A673 (cell line): Measurements from ENCODE around the gene SLCO6A1. TPM values are rescaled to one million over a fixed set of nuclear protein-coding genes. Genes with fewer than 3 reads are reported as not detected.

Experiments used
- BruUV-seq: library from RNA; stranded (reverse); fragments of 400-500 nt; replicated peaks from 2 replicates; lab custom pipeline; 2021; lab: Mats Ljungman, UMichigan
- CTCF ChIA-PET: fragments of 300-600 bp; sonication (Branson Sonifier 250); formaldehyde crosslinking; loops from one replicate; lab custom pipeline; 2022; ENCODE audit warnings: antibody characterized with exemption; lab: Charles Lee
- POLR2A ChIA-PET: fragments of 300-600 bp; sonication (Branson Sonifier 250); formaldehyde crosslinking; loops from one replicate; lab custom pipeline; 2022; ENCODE audit warnings: antibody characterized with exemption; ENCODE audit not compliant: low non-redundant PET; lab: Charles Lee
- DNase-seq: peaks from one replicate; pipeline ENCODE4 v3.0.0-alpha.2; 2015; ENCODE audit warnings: low spot score
- H3K27ac ChIP-seq: fragments of 200-600 bp; sonication (generic); 2 replicates; pipeline ENCODE4 v1.5.1; 2016; ENCODE audit warnings: mixed run types, low read depth, mild to moderate bottlenecking, mixed read lengths, antibody characterized with exemption, low read length; ENCODE audit not compliant: poor library complexity, severe bottlenecking
- H3K27me3 ChIP-seq: fragments of 200-600 bp; sonication (generic); replicated peaks from 2 replicates; pipeline ENCODE4 v1.6.1; 2017; ENCODE audit warnings: mixed run types, low read depth, mild to moderate bottlenecking, mixed read lengths, antibody characterized with exemption, low read length; ENCODE audit not compliant: insufficient read depth, poor library complexity
- H3K36me3 ChIP-seq: fragments of 200-600 bp; sonication (generic); 2 replicates; pipeline ENCODE4 v1.6.1; 2016; ENCODE audit warnings: mixed run types, mild to moderate bottlenecking, mixed read lengths, antibody characterized with exemption, low read length; ENCODE audit not compliant: insufficient read depth, poor library complexity, severe bottlenecking
- H3K4me1 ChIP-seq: fragments of 200-600 bp; sonication (generic); 2 replicates; pipeline ENCODE4 v1.6.1; 2017; ENCODE audit warnings: mixed run types, mild to moderate bottlenecking, mixed read lengths, antibody characterized with exemption, low read length; ENCODE audit not compliant: insufficient read depth, poor library complexity, severe bottlenecking
- H3K4me3 ChIP-seq: fragments of 200-600 bp; sonication (generic); 2 replicates; pipeline ENCODE4 v1.5.1; 2016; ENCODE audit warnings: low read depth, mixed run types, mild to moderate bottlenecking, mixed read lengths, low read length; ENCODE audit not compliant: poor library complexity, severe bottlenecking
- H3K9me3 ChIP-seq: fragments of 200-600 bp; sonication (generic); 2 replicates; pipeline ENCODE4 v1.6.1; 2016; ENCODE audit warnings: mixed run types, low read depth, mild to moderate bottlenecking, mixed read lengths, antibody characterized with exemption, low read length; ENCODE audit not compliant: poor library complexity, severe bottlenecking
- CTCF ChIP-seq: fragments of 300-800, 200-600 bp; sonication (generic); conservative IDR thresholded peaks from 2 replicates; pipeline ENCODE4 v1.5.1; 2017; ENCODE audit warnings: low read depth, mild to moderate bottlenecking, antibody characterized with exemption, low read length, moderate library complexity, mixed read lengths
- EZH2 ChIP-seq: fragments of 200-600 bp; sonication (generic); IDR thresholded peaks from 2 replicates; pipeline ENCODE4 v1.6.1; 2017; ENCODE audit warnings: borderline replicate concordance, low read depth, mild to moderate bottlenecking, mixed read lengths, antibody characterized with exemption, low read length; ENCODE audit not compliant: poor library complexity, severe bottlenecking
- intact Hi-C: fragments of 100-400 bp; cut with micrococcal nuclease; formaldehyde crosslinking; loops from one replicate; pipeline ENCODE4 v1.10.0; 2022; ENCODE audit not compliant: unreplicated experiment
- total RNA-seq: library from RNA; stranded (reverse); gene quantifications from 2 replicates; pipeline ENCODE4 v1.2.3, GENCODE V29; 2021

SLCO6A1 gene
- total RNA-seq, 1 experiment from 2014 or later = not detected

- Histone ChIP-seq H3K27me3 (no peaks in the 10 kb centered on the region), H3K9me3 (no peaks in the 10 kb centered on the region), H3K27ac (no peak overlapping the region), H3K4me3 (no peak overlapping the region), H3K36me3 (no peaks in the 10 kb centered on the region), H3K4me1 (no peaks in the 10 kb centered on the region)
- ChIA-PET CTCF (no interaction called here), POLR2A (no interaction called here)
- DNase-seq = no peak
- TF ChIP-seq CTCF = no peak
- no peak for TF ChIP-seq EZH2
- intact Hi-C loops = no loop called here
- no TSS peak for BruUV-seq
These were observed 33.3 kb upstream of the SLCO6A1 start for GRCh38 chr5:102532123-102532522.

GRCh38 chr5:102531506-102531905, 32.7 kb upstream of the SLCO6A1 start:
- POLR2A ChIA-PET = no interaction called here
- CTCF ChIA-PET = no interaction called here
- Histone ChIP-seq H3K27me3 (no peaks in the 10 kb centered on the region), H3K27ac (no peak overlapping the region), H3K4me3 (no peak overlapping the region), H3K36me3 (no peaks in the 10 kb centered on the region), H3K4me1 (no peaks in the 10 kb centered on the region), H3K9me3 (no peaks in the 10 kb centered on the region)
- intact Hi-C loops = no loop called here
- no TSS peak for BruUV-seq
- TF ChIP-seq EZH2 (no peak), CTCF (no peak)
- no peak for DNase-seq

- intact Hi-C loops = no loop called here
- H3K4me1 ChIP-seq = no peaks in the 10 kb centered on the region
- no peaks in the 10 kb centered on the region for H3K27me3 ChIP-seq
- ChIA-PET CTCF (no interaction called here), POLR2A (no interaction called here)
- BruUV-seq = no TSS peak
- H3K36me3 ChIP-seq = no peaks in the 10 kb centered on the region
- no peak overlapping the region for H3K4me3 ChIP-seq
- H3K27ac ChIP-seq = no peak overlapping the region
- no peak for DNase-seq
- TF ChIP-seq CTCF (no peak), EZH2 (no peak)
- no peaks in the 10 kb centered on the region for H3K9me3 ChIP-seq
These were observed 30.6 kb upstream of the SLCO6A1 start for GRCh38 chr5:102529447-102529846.
